LNCaP clone FGC (cell line): Measurements from ENCODE around the gene SUPT16H.

Source experiments
- DNase-seq: peaks from one replicate; pipeline ENCODE4 v3.0.0-alpha.2; 2011; ENCODE audit warnings: low read depth
- H3K4me3 ChIP-seq: 2 replicates; pipeline ENCODE4 v1.5.1; 2011; ENCODE audit warnings: mild to moderate bottlenecking, low read depth, low read length, control low read depth
- TF ChIP-seq, protein P1 (sequence below): IDR thresholded peaks from 2 replicates; pipeline ENCODE4 v1.5.1; 2012; ENCODE audit warnings: mild to moderate bottlenecking; ENCODE audit not compliant: control insufficient read depth, insufficient read depth; ENCODE audit errors: extremely low read depth

Gene SUPT16H

GRCh38 chr14:21414137-21414631 is 30.4 kb upstream of the SUPT16H start:
- DNase-seq: no peak
- TF ChIP-seq, protein P1, sequence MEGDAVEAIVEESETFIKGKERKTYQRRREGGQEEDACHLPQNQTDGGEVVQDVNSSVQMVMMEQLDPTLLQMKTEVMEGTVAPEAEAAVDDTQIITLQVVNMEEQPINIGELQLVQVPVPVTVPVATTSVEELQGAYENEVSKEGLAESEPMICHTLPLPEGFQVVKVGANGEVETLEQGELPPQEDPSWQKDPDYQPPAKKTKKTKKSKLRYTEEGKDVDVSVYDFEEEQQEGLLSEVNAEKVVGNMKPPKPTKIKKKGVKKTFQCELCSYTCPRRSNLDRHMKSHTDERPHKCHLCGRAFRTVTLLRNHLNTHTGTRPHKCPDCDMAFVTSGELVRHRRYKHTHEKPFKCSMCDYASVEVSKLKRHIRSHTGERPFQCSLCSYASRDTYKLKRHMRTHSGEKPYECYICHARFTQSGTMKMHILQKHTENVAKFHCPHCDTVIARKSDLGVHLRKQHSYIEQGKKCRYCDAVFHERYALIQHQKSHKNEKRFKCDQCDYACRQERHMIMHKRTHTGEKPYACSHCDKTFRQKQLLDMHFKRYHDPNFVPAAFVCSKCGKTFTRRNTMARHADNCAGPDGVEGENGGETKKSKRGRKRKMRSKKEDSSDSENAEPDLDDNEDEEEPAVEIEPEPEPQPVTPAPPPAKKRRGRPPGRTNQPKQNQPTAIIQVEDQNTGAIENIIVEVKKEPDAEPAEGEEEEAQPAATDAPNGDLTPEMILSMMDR: no peak

DNA sequence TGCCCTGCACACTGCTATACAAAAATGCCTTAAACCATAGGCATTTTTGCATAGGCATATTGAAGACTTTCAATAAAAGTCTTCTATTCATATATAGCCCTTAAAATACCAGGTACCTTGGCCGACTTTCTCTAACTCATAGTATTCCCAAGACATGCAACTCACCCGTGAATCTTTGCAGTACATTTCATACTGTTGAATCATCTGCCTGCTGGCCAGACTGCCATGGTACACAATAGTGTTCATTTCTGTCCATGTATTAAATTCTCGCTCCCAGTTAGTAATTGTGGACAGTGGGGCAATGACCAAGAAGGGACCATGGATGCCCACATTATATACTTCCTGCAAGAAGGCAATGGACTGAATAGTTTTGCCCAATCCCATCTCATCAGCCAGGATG is 24.3 kb upstream of the SUPT16H start:
- TF ChIP-seq, protein P1: no peak
- no peak for DNase-seq

More at GRCh38 chr14:21414137-21414631, 30.4 kb upstream of the SUPT16H start:
- no peak overlapping the region for H3K4me3 ChIP-seq

GRCh38 chr14:21406213-21406612 is 22.4 kb upstream of the SUPT16H start:
- TF ChIP-seq, protein P1: no peak
- no peak overlapping the region for H3K4me3 ChIP-seq
- DNase-seq: no peak

More for the DNA sequence above, 24.3 kb upstream of the SUPT16H start:
- no peak overlapping the region for H3K4me3 ChIP-seq

- no peak for DNase-seq
- TF ChIP-seq, protein P1: no peak
- H3K4me3 ChIP-seq: no peak overlapping the region
Measured at GRCh38 chr14:21405097-21405496, 21.3 kb upstream of the SUPT16H start.

GRCh38 chr14:21399311-21399870 is 15.6 kb upstream of the SUPT16H start:
- no peak overlapping the region for H3K4me3 ChIP-seq
- TF ChIP-seq, protein P1: no peak
- DNase-seq: no peak

- no peak overlapping the region for H3K4me3 ChIP-seq
- TF ChIP-seq, protein P1: no peak
- no peak for DNase-seq
Measured at GRCh38 chr14:21398901-21399300, 15.1 kb upstream of the SUPT16H start.

GRCh38 chr14:21395450-21395849 is 11.6 kb upstream of the SUPT16H start:
- no peak for DNase-seq
- TF ChIP-seq, protein P1: peak; percentile 36
- no peak overlapping the region for H3K4me3 ChIP-seq
